ENCODE measurements around the gene TMEM178B.
"Not testable (repeated sequence)": the region's sequence is repeated elsewhere in the genome, so short reads cannot be mapped to it uniquely, and the experiment has no call there.

Gene TMEM178B

DNA sequence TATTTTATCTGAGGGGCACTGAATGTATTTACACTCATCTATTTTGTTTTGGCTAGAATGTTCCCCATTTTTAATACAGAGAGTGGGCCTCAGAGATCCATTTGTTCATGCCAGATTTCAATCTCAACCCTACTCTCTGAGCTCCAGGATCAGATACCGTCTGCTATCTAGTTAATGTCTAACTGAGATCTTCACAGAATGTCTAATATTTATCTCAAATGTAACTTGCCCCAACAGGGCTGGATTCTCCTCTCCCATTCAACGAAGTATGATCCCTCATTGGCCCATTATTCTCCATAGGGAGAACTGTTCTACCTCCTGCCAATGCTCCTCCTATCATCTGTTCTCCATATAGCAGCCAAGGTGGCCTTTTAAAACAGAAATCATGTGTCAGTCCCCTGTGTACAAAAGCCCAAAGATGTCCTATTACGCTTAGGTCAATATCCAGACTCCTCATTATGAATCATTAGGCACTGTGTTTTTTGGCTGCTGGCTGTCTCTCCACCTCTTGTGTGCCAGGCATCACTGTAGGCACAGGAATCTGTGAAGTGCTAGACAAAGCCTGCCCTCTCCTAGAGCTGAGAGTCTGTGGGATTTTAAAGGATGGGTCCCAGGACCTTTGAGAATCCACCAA lies 308.0 kb downstream of the TMEM178B start:
- DNase-seq (ENCODE audit: low read depth, low spot score), result no peak
- Histone ChIP-seq H3K27me3 (ENCODE audit: insufficient read depth, insufficient read length) (no peaks in the 10 kb centered on the region), H3K4me3 (ENCODE audit: insufficient read length, low read depth) (no peak overlapping the region), H3K9ac (ENCODE audit: insufficient read length, low read depth) (no peak overlapping the region), H3K4me1 (ENCODE audit: insufficient read depth, insufficient read length) (no peaks in the 10 kb centered on the region), H3K9me3 (ENCODE audit: insufficient read depth, low read length) (no peaks in the 10 kb centered on the region), H3K36me3 (ENCODE audit: insufficient read depth, insufficient read length, low read length) (no peaks in the 10 kb centered on the region)
- no peak for TF ChIP-seq SUZ12 (IDR thresholded peaks at IDR 0.05; ENCODE audit: extremely low read depth, insufficient read depth, insufficient read length)
- TF ChIP-seq YY1 (IDR thresholded peaks at IDR 0.05; ENCODE audit: insufficient read depth, insufficient read length), result no peak
- no peak for TF ChIP-seq ZNF274 (IDR thresholded peaks at IDR 0.05; ENCODE audit: low read depth, low read length)

DNA sequence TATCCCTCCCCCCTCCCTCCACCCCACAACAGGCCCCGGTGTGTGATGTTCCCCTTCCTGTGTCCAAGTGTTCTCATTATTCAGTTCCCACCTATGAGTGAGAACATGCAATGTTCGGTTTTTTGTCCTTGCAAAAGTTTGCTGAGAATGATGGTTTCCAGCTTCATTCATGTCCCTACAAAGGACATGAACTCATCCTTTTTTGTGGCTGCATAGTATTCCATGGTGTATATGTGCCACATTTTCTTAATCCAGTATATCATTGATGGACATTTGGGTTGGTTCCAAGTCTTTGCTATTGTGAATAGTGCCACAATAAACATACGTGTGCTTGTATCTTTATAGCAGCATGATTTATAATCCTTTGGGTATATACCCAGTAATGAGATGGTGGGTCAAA lies 309.5 kb downstream of the TMEM178B start:
- H3K36me3 ChIP-seq (ENCODE audit: insufficient read depth, insufficient read length, low read length); H3K4me1 ChIP-seq (ENCODE audit: insufficient read depth, insufficient read length); DNase-seq (ENCODE audit: low read depth, low spot score): not testable (repeated sequence)

DNA sequence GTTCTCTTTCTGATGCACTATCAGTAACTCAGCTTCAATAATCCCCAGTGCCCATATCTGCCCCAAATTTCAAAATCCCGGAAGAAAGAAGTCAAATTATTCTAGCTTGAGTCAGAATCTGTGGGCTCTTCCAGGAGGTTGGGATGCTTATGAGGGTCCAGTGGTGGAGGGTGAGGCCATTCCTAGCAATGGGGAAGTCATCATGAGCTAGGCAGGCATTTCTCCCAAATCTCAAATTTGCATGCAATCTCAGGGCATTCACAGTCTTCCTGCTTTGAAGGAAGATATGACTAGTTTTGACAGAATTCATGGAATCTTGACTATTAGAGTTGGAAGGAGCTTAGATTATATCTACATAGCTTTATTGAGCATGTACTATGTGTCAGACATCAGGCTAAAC lies 313.0 kb downstream of the TMEM178B start:
- no peaks in the 10 kb centered on the region for H3K27me3 ChIP-seq (ENCODE audit: insufficient read depth, insufficient read length)
- no peaks in the 10 kb centered on the region for H3K4me1 ChIP-seq (ENCODE audit: insufficient read depth, insufficient read length)
- H3K9me3 ChIP-seq (ENCODE audit: insufficient read depth, low read length), result no peaks in the 10 kb centered on the region
- H3K36me3 ChIP-seq (ENCODE audit: insufficient read depth, insufficient read length, low read length), result no peaks in the 10 kb centered on the region
- no peak for DNase-seq (ENCODE audit: low read depth, low spot score)
- no peak overlapping the region for H3K9ac ChIP-seq (ENCODE audit: insufficient read length, low read depth)
- H3K4me3 ChIP-seq (ENCODE audit: insufficient read length, low read depth), result no peak overlapping the region
- no peak for TF ChIP-seq ZNF274 (IDR thresholded peaks at IDR 0.05; ENCODE audit: low read depth, low read length)
- no peak for TF ChIP-seq SUZ12 (IDR thresholded peaks at IDR 0.05; ENCODE audit: extremely low read depth, insufficient read depth, insufficient read length)
- TF ChIP-seq YY1 (IDR thresholded peaks at IDR 0.05; ENCODE audit: insufficient read depth, insufficient read length), result no peak

More for the DNA sequence above, 309.5 kb downstream of the TMEM178B start:
- not testable (repeated sequence) for H3K9me3 ChIP-seq (ENCODE audit: insufficient read depth, low read length); H3K4me3 ChIP-seq (ENCODE audit: insufficient read length, low read depth); H3K9ac ChIP-seq (ENCODE audit: insufficient read length, low read depth); H3K27me3 ChIP-seq (ENCODE audit: insufficient read depth, insufficient read length)

DNA sequence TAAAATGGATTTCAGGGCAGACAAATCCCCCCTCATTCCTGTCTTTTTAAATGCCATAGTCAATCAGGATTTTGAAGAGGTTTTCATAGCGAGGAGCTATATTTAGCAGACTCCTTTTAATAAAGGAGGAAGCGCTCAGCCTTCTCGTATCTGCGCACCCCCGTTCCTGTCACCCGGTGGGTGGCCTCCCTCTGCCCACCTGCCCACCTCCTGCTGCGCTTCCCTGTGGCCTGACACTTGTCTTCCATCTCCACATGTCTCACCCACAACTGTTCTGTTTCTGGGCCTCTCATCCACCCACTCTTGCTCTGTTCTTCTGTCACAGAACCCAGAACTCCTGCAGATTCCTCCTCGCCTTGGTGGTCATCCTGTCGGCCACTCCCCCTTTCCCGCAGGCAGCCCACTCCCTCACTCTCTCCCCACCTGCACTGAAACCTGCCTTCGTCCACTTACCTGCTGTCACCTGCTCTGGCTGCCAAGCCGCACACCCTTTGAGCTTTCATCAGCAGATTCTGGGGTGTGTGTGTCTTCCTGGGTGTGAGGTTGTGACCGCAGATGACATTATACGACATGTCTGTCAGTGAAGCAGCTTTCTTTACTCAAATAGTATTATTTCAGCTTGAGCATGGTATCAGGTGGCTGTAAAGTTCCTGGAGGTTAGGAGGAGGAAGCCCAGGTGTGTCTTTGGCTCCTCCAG lies 313.8 kb downstream of the TMEM178B start:
- Histone ChIP-seq H3K9me3 (ENCODE audit: insufficient read depth, low read length) (no peaks in the 10 kb centered on the region), H3K27me3 (ENCODE audit: insufficient read depth, insufficient read length) (no peaks in the 10 kb centered on the region), H3K36me3 (ENCODE audit: insufficient read depth, insufficient read length, low read length) (no peaks in the 10 kb centered on the region), H3K9ac (ENCODE audit: insufficient read length, low read depth) (no peak overlapping the region), H3K4me1 (ENCODE audit: insufficient read depth, insufficient read length) (no peaks in the 10 kb centered on the region), H3K4me3 (ENCODE audit: insufficient read length, low read depth) (no peak overlapping the region)
- TF ChIP-seq ZNF274 (IDR thresholded peaks at IDR 0.05; ENCODE audit: low read depth, low read length) (no peak), SUZ12 (IDR thresholded peaks at IDR 0.05; ENCODE audit: extremely low read depth, insufficient read depth, insufficient read length) (no peak), YY1 (IDR thresholded peaks at IDR 0.05; ENCODE audit: insufficient read depth, insufficient read length) (no peak)
- DNase-seq (ENCODE audit: low read depth, low spot score), result no peak

DNA sequence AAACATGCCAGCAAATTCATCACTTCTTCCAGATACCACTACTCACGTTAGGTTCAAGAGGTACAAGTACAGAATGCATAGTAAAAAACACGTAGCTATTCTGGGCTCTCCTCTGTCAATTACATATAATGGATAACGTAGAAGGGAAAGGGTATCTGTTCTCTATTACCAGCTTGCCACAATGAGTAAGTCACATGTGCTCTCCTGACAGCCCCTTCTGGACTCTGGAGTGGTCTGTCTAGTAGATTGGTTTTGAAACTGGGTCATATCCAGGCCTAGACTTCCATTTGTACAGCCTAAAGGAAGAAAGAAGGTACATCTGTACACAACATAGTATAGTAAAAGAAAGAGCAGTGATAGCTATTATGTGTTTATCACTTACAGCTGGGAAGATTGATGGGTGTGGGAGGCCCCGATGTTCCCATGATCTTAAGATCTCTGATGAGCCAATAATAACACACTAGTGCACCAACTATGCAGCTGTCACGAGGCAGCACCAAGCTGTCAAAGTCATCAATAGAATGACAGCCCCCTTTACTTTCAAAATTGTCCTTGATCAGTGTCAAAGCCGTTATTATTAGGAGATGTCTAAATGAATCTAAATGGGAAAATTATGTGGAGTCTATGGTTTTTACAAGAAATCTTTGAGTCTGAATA lies 315.4 kb downstream of the TMEM178B start:
- H3K27me3 ChIP-seq (ENCODE audit: insufficient read depth, insufficient read length), result no peaks in the 10 kb centered on the region
- TF ChIP-seq YY1 (IDR thresholded peaks at IDR 0.05; ENCODE audit: insufficient read depth, insufficient read length), result no peak
- no peak for TF ChIP-seq SUZ12 (IDR thresholded peaks at IDR 0.05; ENCODE audit: extremely low read depth, insufficient read depth, insufficient read length)
- no peak for TF ChIP-seq ZNF274 (IDR thresholded peaks at IDR 0.05; ENCODE audit: low read depth, low read length)
- DNase-seq (ENCODE audit: low read depth, low spot score), result no peak

DNA sequence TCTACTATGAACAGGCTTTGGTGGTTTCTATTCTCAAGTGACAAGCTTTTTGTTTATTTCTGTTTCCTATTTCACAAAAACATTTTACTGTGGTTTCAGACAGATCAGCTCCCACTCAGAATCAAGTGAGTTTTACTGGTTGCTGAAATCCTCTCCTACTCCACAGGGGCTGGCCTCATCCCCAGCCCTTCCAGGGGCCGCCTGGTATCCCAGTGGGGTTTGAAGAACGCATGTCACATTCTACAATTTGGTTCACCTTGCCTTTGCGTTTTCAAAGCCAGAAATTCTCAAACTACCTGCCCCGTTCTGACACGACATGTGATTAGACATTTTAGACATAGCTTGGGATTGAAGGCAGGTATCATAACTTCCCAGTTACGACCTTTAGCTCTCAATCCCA lies 316.5 kb downstream of the TMEM178B start:
- Histone ChIP-seq H3K4me3 (ENCODE audit: insufficient read length, low read depth) (no peak overlapping the region), H3K9ac (ENCODE audit: insufficient read length, low read depth) (no peak overlapping the region), H3K4me1 (ENCODE audit: insufficient read depth, insufficient read length) (no peaks in the 10 kb centered on the region), H3K36me3 (ENCODE audit: insufficient read depth, insufficient read length, low read length) (no peaks in the 10 kb centered on the region), H3K27me3 (ENCODE audit: insufficient read depth, insufficient read length) (no peaks in the 10 kb centered on the region), H3K9me3 (ENCODE audit: insufficient read depth, low read length) (no peaks in the 10 kb centered on the region)
- DNase-seq (ENCODE audit: low read depth, low spot score), result no peak
- TF ChIP-seq YY1 (IDR thresholded peaks at IDR 0.05; ENCODE audit: insufficient read depth, insufficient read length) (no peak), SUZ12 (IDR thresholded peaks at IDR 0.05; ENCODE audit: extremely low read depth, insufficient read depth, insufficient read length) (no peak), ZNF274 (IDR thresholded peaks at IDR 0.05; ENCODE audit: low read depth, low read length) (no peak)

More for the DNA sequence above, 315.4 kb downstream of the TMEM178B start:
- no peaks in the 10 kb centered on the region for H3K36me3 ChIP-seq (ENCODE audit: insufficient read depth, insufficient read length, low read length)
- no peak overlapping the region for H3K9ac ChIP-seq (ENCODE audit: insufficient read length, low read depth)
- H3K4me1 ChIP-seq (ENCODE audit: insufficient read depth, insufficient read length), result no peaks in the 10 kb centered on the region
- H3K9me3 ChIP-seq (ENCODE audit: insufficient read depth, low read length), result no peaks in the 10 kb centered on the region
- H3K4me3 ChIP-seq (ENCODE audit: insufficient read length, low read depth), result no peak overlapping the region

DNA sequence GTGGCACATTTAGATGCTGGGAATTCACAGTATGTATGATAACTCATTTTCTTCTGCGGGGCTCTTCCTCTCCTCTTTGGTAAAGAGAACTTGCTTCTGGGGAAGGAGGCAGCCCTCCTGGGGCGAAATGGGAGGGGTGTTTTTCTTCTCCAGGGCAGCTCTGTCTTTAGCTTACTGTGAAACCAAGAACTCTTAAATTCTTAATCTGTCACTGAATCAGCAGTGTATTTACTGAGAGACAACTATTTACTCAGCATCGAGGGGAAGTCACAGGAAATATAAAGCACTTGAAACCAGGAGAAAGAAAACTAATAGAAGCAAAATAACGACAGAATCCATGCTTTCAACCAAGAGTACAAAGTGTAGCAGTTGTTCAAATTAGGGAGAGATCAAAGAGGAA lies 319.2 kb downstream of the TMEM178B start:
- Histone ChIP-seq H3K4me3 (ENCODE audit: insufficient read length, low read depth) (no peak overlapping the region), H3K9me3 (ENCODE audit: insufficient read depth, low read length) (no peaks in the 10 kb centered on the region), H3K4me1 (ENCODE audit: insufficient read depth, insufficient read length) (no peaks in the 10 kb centered on the region), H3K9ac (ENCODE audit: insufficient read length, low read depth) (no peak overlapping the region), H3K36me3 (ENCODE audit: insufficient read depth, insufficient read length, low read length) (no peaks in the 10 kb centered on the region), H3K27me3 (ENCODE audit: insufficient read depth, insufficient read length) (no peaks in the 10 kb centered on the region)
- TF ChIP-seq ZNF274 (IDR thresholded peaks at IDR 0.05; ENCODE audit: low read depth, low read length) (no peak), YY1 (IDR thresholded peaks at IDR 0.05; ENCODE audit: insufficient read depth, insufficient read length) (no peak), SUZ12 (IDR thresholded peaks at IDR 0.05; ENCODE audit: extremely low read depth, insufficient read depth, insufficient read length) (no peak)
- DNase-seq (ENCODE audit: low read depth, low spot score), result no peak

All from NT2/D1 (cell line).